TTC549 (cell line): Measurements from ENCODE around the gene CPNE6.
"Not testable (repeated sequence)": the region's sequence is repeated elsewhere in the genome, so short reads cannot be mapped to it uniquely, and the experiment has no call there.

Experiments
- FAIRE-seq: peaks from 2 replicates; lab custom pipeline; 2012; peaks lifted over from hg19 to GRCh38; lab: Jason Lieb, UNC

The CPNE6 gene

GRCh38 chr14:24087004-24087403, 15.6 kb downstream of the CPNE6 start:
- FAIRE-seq = no peak

- FAIRE-seq = no peak
These were observed 16.7 kb downstream of the CPNE6 start for GRCh38 chr14:24088095-24088494.

GRCh38 chr14:24089890-24090289, 18.5 kb downstream of the CPNE6 start:
- FAIRE-seq = no peak

GRCh38 chr14:24092110-24092504, 20.7 kb downstream of the CPNE6 start:
- FAIRE-seq = no peak

GRCh38 chr14:24092505-24093206, 21.3 kb downstream of the CPNE6 start:
- FAIRE-seq = no peak

GRCh38 chr14:24093207-24093900, 22.0 kb downstream of the CPNE6 start:
- FAIRE-seq = no peak

GRCh38 chr14:24093901-24094840, 22.8 kb downstream of the CPNE6 start, which contains the start of gene PCK2:
PCK2 (plus strand) TSS chr14:24094311; CDS start chr14:24094406, 95 bp downstream.
- no peak for FAIRE-seq

- no peak for FAIRE-seq
These were observed 23.5 kb downstream of the CPNE6 start for GRCh38 chr14:24094841-24095270.

GRCh38 chr14:24095271-24096068, 24.1 kb downstream of the CPNE6 start:
- FAIRE-seq = no peak

- no peak for FAIRE-seq
These were observed 25.3 kb downstream of the CPNE6 start for GRCh38 chr14:24096545-24097181.

GRCh38 chr14:24098229-24098926, 27.0 kb downstream of the CPNE6 start:
- no peak for FAIRE-seq

- no peak for FAIRE-seq
These were observed 27.8 kb downstream of the CPNE6 start for GRCh38 chr14:24098927-24099813.

- FAIRE-seq = no peak
These were observed 29.0 kb downstream of the CPNE6 start for GRCh38 chr14:24100197-24100981.

- no peak for FAIRE-seq
These were observed 29.7 kb downstream of the CPNE6 start for GRCh38 chr14:24100982-24101494.

GRCh38 chr14:24102357-24103048, 31.1 kb downstream of the CPNE6 start:
- no peak for FAIRE-seq

GRCh38 chr14:24103451-24103850, 32.1 kb downstream of the CPNE6 start:
- FAIRE-seq = no peak

- not testable (repeated sequence) for FAIRE-seq
These were observed 34.4 kb downstream of the CPNE6 start for GRCh38 chr14:24105609-24106239.
